HepG2 (cell line): ENCODE results near the gene ZBTB7B. TPM values are rescaled to one million over a fixed set of nuclear protein-coding genes. Genes with fewer than 3 reads are reported as not detected.

Source experiments
- AHR ChIP-seq: IDR thresholded peaks from 2 replicates; pipeline ENCODE4 v1.6.1; 2018; ENCODE audit warnings: missing genetic modification reagents, missing compliant biosample characterization
- ASH2L ChIP-seq: fragments of 300-600, 200-600 bp; sonication (generic); IDR thresholded peaks from 2 replicates; pipeline ENCODE4 v1.7.0; 2017; ENCODE audit warnings: low read depth, mild to moderate bottlenecking, moderate library complexity, mixed read lengths, low read length; ENCODE audit not compliant: insufficient read length
- BATF2 ChIP-seq: sonication (generic); formaldehyde crosslinking; IDR thresholded peaks from 2 replicates; pipeline ENCODE4 v1.8.0; 2022; ENCODE audit warnings: mild to moderate bottlenecking, missing genetic modification reagents, moderate library complexity
- GPN1 ChIP-seq: sonication (generic); formaldehyde crosslinking; IDR thresholded peaks from 2 replicates; pipeline ENCODE4 v1.5.1; 2020; ENCODE audit warnings: missing genetic modification reagents, borderline replicate concordance
- HOXD1 ChIP-seq: sonication (generic); formaldehyde crosslinking; IDR thresholded peaks from 2 replicates; pipeline ENCODE4 v1.5.0; 2020; ENCODE audit warnings: missing genetic modification reagents
- ISX ChIP-seq: sonication (generic); formaldehyde crosslinking; conservative IDR thresholded peaks from 2 replicates; pipeline ENCODE4 v1.5.0; 2020; ENCODE audit warnings: missing genetic modification reagents
- JARID2 ChIP-seq: sonication (generic); formaldehyde crosslinking; IDR thresholded peaks from 2 replicates; pipeline ENCODE4 v1.8.1; 2023; ENCODE audit warnings: missing genetic modification reagents, inconsistent platforms; ENCODE audit not compliant: insufficient replicate concordance
- KLF6 ChIP-seq: IDR thresholded peaks from 2 replicates; pipeline ENCODE4 v1.8.0; 2016; ENCODE audit warnings: missing biosample characterization, missing genetic modification reagents
- NFAT5 ChIP-seq: sonication (generic); formaldehyde crosslinking; IDR thresholded peaks from 2 replicates; pipeline ENCODE4 v1.4.0; 2020; ENCODE audit warnings: missing genetic modification reagents
- RAD51 ChIP-seq: fragments of 450-650 bp; IDR thresholded peaks from 2 replicates; pipeline ENCODE4 v1.6.1; 2016; ENCODE audit warnings: borderline replicate concordance
- SPEN ChIP-seq: sonication (generic); formaldehyde crosslinking; IDR thresholded peaks from 2 replicates; pipeline ENCODE4 v1.5.1; 2020; ENCODE audit warnings: low read depth, mild to moderate bottlenecking, missing genetic modification reagents
- STAT5B ChIP-seq: sonication (generic); formaldehyde crosslinking; IDR thresholded peaks from 2 replicates; pipeline ENCODE4 v1.4.0; 2020; ENCODE audit warnings: missing genetic modification reagents
- ZNF644 ChIP-seq: IDR thresholded peaks from 2 replicates; pipeline ENCODE4 v1.6.1; 2016; ENCODE audit warnings: low read depth
- ZNF781 ChIP-seq: sonication (generic); formaldehyde crosslinking; IDR thresholded peaks from 2 replicates; pipeline ENCODE4 v1.5.1; 2020; ENCODE audit warnings: borderline replicate concordance, mild to moderate bottlenecking, missing genetic modification reagents; ENCODE audit errors: not compliant biosample characterization
- polyA plus RNA-seq, 8 experiments: library from polyadenylated mRNA; depleted of rRNA in 3 of 8; stranded (reverse) in 7 of 8; unstranded in 1 of 8; fragments of >200 nt; fragmentation: Illumina TruSeq in 4 of 8; extraction: Trizol in 4 of 8; gene quantifications; 2 replicates each; pipeline versions ENCODE4 v1.2.1 to v1.2.3, GENCODE V29; 2011 to 2016; ENCODE audit warnings: low read depth in 4 of 8, missing spikeins in 1 of 8, mixed read lengths in 1 of 8; ENCODE audit not compliant: insufficient read depth in 1 of 8
- total RNA-seq, 5 experiments: library from RNA; depleted of rRNA; stranded (reverse); fragments of >200 nt; fragmentation: Illumina TruSeq; extraction: Trizol; gene quantifications; 2 replicates each; pipeline ENCODE4 v1.2.3, GENCODE V29; 2016; ENCODE audit warnings: low read depth in 1 of 5
- TF ChIP-seq, protein P1 (sequence below): sonication (generic); formaldehyde crosslinking; IDR thresholded peaks from 2 replicates; pipeline ENCODE4 v1.4.0; 2020; ENCODE audit warnings: missing genetic modification reagents, borderline replicate concordance
- TF ChIP-seq, protein P2 (sequence below): sonication (generic); formaldehyde crosslinking; IDR thresholded peaks from 2 replicates; pipeline ENCODE4 v1.5.1; 2020; ENCODE audit warnings: missing genetic modification reagents, mild to moderate bottlenecking, borderline replicate concordance
- TF ChIP-seq, protein P3 (sequence below), 2 experiments: sonication (generic) in 1 of 2; formaldehyde crosslinking in 1 of 2; IDR thresholded peaks; 2 replicates each; pipeline versions ENCODE4 v1.4.0 to v1.6.1; 2018 to 2020; ENCODE audit warnings: missing genetic modification reagents in 2 of 2, borderline replicate concordance in 1 of 2, low read depth in 1 of 2, mild to moderate bottlenecking in 1 of 2, missing biosample characterization in 1 of 2

The ZBTB7B gene
- total and polyA plus RNA-seq, 2 of the 13 experiments (the other 11 are each of a cell fraction or from before 2014, with no cell fraction given): 15.5 to 17.5 TPM

- TF ChIP-seq NFAT5 (no peak), HOXD1 (CRISPR knock-in tag) (0 out of 2 replicates have a peak, but pooled peaks have one; percentile 37), AHR (CRISPR knock-in tag) (no peak; the same call in 1 of the 2 replicates), RAD51 (no peak), ASH2L (peak; percentile 57), STAT5B (CRISPR knock-in tag) (0 out of 2 replicates have a peak, but pooled peaks have one; percentile 70), ZNF644 (CRISPR knock-in tag) (no peak), JARID2 (no peak), ISX (CRISPR knock-in tag) (no peak), ZNF781 (CRISPR knock-in tag) (peak; percentile 87), KLF6 (CRISPR knock-in tag) (peak; percentile 44; the same call in 1 of the 2 replicates), SPEN (CRISPR knock-in tag) (peak; percentile 92), GPN1 (CRISPR knock-in tag) (peak; percentile 11; the same call in 1 of the 2 replicates), BATF2 (CRISPR knock-in tag) (no peak)
- TF ChIP-seq, protein P1, sequence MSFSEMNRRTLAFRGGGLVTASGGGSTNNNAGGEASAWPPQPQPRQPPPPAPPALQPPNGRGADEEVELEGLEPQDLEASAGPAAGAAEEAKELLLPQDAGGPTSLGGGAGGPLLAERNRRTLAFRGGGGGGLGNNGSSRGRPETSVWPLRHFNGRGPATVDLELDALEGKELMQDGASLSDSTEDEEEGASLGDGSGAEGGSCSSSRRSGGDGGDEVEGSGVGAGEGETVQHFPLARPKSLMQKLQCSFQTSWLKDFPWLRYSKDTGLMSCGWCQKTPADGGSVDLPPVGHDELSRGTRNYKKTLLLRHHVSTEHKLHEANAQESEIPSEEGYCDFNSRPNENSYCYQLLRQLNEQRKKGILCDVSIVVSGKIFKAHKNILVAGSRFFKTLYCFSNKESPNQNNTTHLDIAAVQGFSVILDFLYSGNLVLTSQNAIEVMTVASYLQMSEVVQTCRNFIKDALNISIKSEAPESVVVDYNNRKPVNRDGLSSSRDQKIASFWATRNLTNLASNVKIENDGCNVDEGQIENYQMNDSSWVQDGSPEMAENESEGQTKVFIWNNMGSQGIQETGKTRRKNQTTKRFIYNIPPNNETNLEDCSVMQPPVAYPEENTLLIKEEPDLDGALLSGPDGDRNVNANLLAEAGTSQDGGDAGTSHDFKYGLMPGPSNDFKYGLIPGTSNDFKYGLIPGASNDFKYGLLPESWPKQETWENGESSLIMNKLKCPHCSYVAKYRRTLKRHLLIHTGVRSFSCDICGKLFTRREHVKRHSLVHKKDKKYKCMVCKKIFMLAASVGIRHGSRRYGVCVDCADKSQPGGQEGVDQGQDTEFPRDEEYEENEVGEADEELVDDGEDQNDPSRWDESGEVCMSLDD (CRISPR knock-in tag): no peak
- TF ChIP-seq, protein P2, sequence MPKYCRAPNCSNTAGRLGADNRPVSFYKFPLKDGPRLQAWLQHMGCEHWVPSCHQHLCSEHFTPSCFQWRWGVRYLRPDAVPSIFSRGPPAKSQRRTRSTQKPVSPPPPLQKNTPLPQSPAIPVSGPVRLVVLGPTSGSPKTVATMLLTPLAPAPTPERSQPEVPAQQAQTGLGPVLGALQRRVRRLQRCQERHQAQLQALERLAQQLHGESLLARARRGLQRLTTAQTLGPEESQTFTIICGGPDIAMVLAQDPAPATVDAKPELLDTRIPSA (CRISPR knock-in tag): peak; percentile 85; the same call in 1 of the 2 replicates
- TF ChIP-seq, protein P3, sequence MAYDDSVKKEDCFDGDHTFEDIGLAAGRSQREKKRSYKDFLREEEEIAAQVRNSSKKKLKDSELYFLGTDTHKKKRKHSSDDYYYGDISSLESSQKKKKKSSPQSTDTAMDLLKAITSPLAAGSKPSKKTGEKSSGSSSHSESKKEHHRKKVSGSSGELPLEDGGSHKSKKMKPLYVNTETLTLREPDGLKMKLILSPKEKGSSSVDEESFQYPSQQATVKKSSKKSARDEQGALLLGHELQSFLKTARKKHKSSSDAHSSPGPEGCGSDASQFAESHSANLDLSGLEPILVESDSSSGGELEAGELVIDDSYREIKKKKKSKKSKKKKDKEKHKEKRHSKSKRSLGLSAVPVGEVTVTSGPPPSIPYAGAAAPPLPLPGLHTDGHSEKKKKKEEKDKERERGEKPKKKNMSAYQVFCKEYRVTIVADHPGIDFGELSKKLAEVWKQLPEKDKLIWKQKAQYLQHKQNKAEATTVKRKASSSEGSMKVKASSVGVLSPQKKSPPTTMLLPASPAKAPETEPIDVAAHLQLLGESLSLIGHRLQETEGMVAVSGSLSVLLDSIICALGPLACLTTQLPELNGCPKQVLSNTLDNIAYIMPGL (CRISPR knock-in tag; IDR thresholded peaks at IDR 0.05; ENCODE audit: borderline replicate concordance in 1 of 2, low read depth in 1 of 2): peak; percentile 93 to 94
These were observed 48.1 kb downstream of the ZBTB7B start, which contains the start of gene ADAM15 (continued) for GRCh38 chr1:155050560-155051341.
